Measurements from ENCODE around the gene MBD1.
"Not testable (repeated sequence)": the region's sequence is repeated elsewhere in the genome, so short reads cannot be mapped to it uniquely, and the experiment has no call there.

The MBD1 gene

DNA sequence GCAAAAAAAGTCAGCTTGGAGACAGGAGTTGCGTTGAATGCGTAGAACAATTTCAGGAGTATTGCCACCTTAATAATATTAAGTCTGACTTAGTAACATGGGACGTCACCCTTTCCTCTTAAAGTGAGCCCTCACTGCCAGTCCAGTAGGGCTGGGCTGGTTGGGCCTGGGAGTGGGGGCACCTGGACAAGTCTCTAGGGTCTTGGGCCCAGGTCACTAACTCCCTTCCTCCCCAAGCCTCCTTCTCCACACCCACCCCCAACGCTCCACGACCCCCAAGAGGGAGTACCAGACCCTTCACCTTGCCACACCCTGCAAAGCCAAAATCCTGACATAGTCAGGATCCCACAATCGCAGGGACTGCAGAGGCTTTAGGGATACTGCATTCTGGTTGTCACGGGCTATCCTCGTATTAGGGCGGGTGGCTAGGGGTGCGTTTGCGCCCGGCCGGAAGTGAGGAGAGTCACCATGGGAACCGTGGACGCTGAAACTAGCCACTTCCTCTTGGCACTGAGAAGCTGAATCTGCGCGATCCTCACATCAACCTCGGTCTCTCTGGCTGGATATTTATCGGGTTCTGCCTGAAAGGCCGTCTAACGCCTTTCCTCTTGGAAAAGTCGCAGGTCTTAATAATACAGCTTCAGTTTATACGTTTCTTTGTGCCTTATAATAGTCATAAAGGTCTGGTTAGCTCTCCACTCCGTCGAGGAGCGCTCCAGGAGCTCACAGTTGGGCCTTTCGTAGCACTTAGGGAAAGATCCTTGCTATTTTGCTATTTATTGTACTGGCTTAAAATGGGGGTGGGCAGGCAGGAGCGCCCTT lies 16.5 kb upstream of the MBD1 start:
- DNase-seq (ENCODE audit: low read depth in 1 of 2, low spot score in 1 of 2): peak in 1 of 2 donors; percentile 31

DNA sequence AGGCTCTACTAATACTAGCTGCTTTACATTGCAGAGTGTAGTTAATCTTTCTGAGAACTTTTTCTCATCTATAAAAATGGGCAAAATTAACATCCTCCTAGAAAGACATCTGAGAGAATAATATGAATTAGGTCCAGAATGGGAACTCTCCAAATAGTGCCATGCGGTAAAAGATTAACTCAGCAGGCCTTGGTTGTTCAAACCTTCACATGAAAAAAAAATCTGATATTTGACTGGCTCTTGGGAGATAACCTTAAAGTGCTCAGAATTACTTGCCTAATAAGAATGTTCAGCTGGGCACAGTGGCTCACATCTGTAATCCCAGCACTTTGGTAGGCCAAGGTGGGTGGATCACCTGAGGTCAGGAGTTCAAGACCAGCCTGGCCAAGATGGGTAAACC lies 11.7 kb upstream of the MBD1 start:
- no peak for DNase-seq (ENCODE audit: low read depth in 1 of 2, low spot score in 1 of 2)

DNA sequence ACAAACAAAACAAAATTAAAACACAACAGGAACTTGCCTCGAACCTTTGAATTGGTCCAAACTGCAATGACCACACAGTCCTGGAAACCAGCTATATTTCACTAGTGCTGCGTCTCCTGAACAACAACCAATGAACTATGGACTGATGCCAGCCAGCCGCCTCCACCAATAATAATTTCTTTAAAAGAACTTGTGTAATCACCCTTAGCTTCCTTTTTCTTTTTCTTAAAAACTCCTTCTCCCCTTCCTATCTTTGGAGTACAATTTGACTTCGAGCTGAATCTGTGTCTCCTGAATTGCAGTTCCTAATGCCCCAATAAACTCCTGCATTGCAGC lies 7.8 kb upstream of the MBD1 start:
- no peak for DNase-seq (ENCODE audit: low read depth in 1 of 2, low spot score in 1 of 2)

DNA sequence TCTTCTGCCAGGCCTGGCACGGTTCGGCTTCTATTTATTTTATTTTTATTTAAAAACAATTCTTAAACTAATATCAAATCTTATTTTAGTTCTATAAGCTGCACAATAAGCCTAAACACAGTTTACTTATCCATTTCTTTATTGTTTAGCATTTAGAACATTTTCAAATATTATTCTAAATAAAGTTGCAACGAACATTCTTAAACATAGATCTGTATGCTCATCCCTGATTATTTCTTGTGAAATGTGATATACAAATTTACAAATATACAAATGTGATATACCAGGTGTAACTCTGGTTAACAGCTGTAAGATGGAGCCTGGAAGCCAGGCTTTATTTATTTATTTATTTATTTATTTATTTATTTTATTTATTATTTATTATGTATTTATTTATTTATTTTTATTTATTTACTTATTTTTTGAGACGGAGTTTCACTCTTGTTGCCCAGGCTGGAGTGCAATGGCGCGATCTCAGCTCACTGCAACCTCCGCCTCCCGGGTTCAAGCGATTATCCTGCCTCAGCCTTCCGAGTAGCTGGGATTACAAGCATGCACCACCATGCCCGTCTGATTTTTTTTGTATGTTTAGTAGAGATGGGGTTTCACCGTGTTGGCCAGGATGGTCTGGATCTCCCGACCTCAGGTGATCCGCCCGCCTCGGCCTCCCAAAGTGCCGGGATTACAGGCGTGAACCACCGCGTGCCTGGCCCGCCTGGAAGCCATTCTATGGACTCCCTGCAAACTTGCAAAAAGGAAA lies 7.2 kb upstream of the MBD1 start:
- not testable (repeated sequence) for DNase-seq (ENCODE audit: low read depth in 1 of 2, low spot score in 1 of 2)

DNA sequence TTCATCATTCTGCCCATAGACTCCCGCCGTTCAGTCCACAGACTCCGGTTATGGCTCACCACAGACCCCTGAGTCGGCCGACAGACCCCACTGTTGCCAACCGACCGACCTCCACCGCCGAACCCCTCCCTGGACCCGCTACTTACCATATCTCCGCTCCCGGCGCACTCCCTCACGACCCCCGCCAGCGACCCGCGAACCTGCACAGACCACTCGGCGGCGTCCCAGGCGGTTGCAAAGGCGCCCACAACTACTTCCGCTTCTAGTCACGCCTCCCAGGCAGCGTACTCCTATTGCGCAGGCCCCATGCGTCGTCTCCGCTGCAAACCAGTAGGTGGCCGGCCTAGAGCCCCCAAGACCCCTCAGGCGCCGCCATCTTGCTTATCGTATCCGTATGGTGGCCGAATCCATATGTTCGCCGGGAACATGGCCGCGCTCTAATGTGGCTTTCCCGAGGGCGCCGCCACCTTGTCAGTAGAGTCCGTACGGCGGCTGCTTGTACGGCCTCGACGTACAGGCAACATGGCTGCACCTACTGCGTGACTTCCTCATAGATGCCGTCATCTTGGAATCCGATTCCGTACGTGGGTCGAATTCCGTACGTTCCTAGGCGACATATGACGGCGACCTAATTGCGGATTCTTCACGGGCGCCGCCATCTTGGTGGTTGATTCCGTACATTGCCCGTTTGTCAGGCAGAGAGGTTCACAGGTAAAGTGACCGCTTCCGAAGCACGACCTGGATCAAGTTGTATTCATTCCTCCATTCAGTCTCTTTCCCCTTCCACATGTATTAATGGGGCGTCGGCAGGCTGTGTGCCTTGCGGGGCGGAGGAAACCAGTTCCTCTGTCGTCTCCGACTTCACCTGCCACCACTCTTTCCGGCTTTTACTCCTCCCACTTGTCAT lies 6.4 kb upstream of the MBD1 start, which contains the start of gene CXXC1:
Gene CXXC1 (minus strand): TSS at position 252 of the 907 bp plus-strand sequence. CDS start 103 bp downstream, at position 149.
- peak; percentile 90 to 95 for DNase-seq (ENCODE audit: low read depth in 1 of 2, low spot score in 1 of 2)

DNA sequence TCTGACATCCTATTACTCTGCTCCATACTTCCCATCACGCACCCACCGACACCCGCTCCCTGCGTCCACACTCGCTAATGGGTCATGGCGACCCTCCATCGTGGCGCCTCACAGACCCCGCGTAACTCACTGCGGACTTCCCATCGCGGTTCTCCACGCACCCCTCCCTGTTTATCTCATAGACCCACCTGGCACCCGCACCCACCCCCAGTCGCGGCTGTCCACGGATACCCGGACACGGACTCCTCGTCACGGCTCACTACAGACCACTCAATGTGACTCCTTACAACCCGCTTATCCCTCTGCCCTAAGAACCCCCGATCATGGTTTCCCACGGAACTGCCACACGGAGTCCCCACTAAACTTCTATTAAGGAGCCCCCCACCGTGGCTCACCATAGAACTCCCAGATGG lies 5.7 kb upstream of the MBD1 start:
- no peak for DNase-seq (ENCODE audit: low read depth in 1 of 2, low spot score in 1 of 2)

DNA sequence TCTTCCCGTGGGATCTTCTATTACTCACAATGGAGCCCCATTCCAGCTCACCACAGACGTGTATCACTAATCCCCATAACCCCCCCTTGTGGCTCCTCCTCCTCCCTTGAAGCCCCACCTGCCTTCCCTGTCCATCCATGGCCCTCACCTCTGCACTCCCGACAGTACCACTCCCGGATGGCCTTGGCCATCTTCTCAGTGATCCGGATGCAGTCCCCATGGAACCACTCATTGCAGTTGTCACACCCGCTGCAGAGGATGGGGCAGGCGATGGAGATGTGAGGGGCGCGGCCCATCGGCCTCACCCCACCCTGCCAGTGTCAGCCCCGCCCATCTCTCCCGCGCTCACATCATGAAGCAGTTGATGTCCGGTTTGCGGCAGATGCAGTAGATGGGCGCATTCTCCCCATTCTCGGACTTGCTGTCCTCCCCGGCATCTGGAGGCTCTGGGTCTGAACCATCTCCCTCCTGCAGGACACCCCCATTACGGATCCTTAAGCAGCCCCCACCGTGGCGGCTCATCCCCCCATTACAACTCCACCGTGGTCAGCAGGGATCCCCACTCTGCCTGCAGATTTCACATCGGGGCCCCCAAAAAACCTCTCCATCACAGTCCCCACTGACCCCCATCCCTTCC lies 5.2 kb upstream of the MBD1 start:
- no peak for DNase-seq (ENCODE audit: low read depth in 1 of 2, low spot score in 1 of 2)

DNA sequence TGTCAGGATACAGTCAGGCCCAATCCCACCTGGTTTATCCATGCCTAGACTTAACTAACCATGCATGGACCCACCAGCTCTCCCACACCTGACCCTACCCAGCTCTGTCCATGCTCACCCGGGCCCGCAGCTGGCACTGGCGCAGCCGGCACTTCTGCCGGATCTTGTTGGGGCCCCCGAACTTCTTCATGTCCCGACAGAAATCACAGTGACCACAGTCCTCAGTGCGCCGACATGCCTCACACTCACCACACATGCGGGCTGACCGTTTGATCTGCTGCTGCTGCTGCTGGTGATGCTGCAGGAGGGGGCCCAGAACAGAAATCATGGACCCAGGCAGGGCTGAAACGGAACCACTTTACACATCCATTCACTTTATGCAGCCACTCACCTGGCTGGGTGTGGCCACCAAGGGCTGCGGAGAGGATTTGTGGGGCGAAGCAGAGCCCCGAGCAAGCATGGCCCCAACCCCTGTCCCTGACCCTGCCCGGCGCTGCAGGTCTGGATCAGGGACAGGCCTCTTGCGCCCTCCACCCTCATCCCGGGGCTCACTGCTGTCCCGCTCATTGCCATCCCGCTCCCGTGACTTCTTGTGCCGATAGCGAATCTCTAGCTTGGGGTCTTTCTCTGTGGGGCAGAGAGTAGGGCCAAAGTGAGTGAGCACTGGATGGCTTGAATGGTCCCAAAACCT lies 4.5 kb upstream of the MBD1 start:
- DNase-seq (ENCODE audit: low read depth in 1 of 2, low spot score in 1 of 2): no peak

DNA sequence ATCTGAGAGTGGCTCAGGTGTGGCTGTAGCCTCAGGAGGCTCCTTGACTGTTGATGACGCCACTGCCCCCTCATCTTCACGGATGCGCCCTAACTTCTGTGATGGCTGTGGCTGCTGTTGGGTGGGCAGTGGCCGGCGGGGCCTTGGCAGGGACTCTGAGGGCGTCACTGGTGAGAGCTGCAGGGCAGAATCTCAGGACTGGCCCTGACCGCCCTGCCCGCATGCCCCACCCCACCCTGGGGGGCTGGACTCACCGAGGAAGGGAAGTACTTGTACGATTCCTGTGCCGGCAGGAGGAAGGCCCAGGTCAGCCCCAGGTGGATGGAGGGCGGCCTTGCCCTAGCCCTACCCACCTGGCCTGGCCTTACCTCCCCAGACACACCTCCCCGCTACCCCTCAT lies 3.7 kb upstream of the MBD1 start:
- no peak for DNase-seq (ENCODE audit: low read depth in 1 of 2, low spot score in 1 of 2)

DNA sequence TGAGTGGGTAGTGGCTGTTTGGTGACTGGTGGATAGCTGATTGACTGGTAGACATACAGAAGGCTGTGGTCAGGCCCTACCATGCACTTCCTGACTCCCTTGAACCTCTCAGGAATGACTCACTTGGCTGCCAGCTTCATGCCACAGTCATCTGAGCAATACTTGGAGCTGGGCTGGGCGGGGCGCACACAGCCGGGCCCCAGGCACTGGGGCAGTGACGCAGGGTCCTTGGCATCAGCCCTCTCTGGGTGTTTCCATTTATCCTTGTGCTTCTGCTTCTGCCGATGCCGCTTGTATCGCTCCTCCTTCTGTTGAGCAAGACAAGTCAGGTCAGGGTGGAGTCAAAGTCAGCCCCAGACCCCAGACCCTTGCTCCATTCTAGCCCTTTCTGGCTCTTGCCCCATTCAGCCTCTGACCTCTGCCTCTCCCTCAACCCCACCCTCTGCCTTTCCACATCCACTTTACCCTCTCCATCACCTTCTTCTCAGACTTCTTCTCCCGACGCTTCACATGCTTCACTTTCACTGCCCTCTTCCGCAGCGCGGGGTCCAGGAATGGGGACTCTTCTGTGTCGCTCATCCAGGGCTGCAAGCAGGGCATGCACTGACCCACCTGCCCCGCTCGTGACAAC lies 3.0 kb upstream of the MBD1 start:
- no peak for DNase-seq (ENCODE audit: low read depth in 1 of 2, low spot score in 1 of 2)

DNA sequence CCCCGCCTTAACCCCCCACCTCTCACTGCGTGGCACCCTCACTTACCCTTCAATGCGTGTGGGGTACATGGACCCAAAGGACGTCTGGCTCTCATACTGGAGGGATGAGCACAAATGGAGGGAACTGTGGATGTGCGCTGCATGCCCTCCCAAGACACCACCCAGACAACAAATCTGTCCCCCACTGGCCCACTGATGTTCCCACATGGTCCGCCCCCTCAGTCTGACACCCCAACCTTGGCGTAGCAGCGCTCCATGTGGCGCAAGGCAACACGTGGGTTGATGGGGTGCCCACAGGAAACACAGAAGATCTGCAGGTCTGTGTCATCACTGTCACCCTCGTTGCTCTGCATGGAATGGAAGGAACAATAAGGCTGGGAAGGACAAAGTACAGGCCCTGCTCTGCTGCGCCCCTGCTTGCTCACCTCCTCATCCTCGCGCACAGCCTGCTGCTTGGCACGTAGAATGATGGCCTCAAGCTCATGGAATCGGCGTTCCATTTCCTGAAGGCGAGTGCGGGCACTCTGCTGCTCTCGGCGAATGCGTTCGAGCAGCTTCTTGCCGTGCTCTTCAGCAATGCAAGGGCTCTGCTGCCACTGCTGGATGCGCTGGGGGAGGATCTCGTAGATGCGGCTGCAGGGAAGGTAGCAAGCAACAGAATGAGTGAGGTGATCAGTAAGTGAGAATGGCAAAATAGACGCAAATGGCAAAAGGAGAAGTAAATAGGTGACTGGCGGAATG lies 2.3 kb upstream of the MBD1 start:
- DNase-seq (ENCODE audit: low read depth in 1 of 2, low spot score in 1 of 2): no peak

DNA sequence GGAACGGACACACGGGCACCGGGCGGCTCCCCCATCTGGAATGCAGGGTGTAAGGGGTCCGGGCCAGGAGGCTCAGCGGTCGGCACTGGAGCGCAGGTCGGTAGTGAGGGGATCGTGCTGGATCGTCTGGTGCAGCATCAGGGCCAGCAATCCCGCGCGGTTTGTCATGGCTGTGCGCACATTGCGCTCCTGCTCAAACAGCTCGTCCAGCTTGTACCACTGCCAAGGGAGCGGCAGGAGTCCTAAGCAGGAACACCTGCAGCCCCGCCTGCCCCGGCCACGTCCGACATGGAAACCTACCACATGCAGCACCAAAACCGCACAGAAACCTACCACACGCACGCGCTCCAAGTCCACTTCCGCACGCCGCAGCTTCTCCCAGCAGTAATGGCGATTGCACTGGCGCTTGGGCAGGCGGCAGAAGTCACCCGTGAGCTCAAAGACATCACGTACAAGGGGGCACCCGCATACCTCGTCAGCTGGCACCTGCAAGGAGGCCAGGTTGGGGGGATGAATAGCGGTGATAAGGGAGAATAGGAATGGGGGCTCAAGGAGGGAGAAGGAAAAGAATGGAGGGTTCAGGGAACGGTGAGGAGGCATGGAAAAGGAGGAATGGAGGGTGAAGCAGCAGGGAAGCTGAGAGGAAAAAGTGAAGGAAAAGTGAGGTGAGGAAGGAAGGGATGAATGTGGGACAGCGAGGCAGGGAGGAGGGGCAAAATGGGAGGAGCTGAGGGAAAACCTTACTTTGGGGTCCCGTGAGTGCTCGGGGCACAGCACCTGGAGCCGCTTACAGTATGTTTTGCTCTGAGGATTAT lies 1.4 kb upstream of the MBD1 start:
- no peak for DNase-seq (ENCODE audit: low read depth in 1 of 2, low spot score in 1 of 2)

DNA sequence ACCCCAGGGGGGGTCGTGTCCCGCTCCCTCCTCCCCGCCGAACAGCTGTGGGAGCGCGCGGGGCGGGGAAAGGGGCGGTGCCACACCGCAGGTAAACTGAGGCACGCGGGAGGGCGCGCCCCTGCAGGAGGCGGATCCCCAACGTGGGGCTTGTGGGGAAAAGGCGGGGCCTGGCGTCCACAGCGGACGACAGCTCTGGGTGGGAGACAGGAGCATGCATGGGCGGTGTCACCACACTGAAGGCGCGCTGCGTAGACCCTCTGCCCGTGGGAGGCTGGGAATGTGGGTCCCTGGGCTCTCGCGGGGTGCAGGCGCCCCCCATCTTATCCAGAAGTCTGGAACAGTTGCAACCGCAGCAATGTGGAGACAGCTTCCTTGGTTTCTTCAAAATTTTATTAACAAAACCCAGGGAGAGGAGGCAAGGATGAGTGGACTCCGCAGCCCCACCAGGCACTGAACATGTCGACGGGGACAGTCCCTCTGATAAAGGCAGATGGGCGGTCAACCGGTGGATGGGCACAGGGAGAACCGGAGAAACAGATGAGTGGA lies 723 bp upstream of the MBD1 start:
- no peak for DNase-seq (ENCODE audit: low read depth in 1 of 2, low spot score in 1 of 2)

DNA sequence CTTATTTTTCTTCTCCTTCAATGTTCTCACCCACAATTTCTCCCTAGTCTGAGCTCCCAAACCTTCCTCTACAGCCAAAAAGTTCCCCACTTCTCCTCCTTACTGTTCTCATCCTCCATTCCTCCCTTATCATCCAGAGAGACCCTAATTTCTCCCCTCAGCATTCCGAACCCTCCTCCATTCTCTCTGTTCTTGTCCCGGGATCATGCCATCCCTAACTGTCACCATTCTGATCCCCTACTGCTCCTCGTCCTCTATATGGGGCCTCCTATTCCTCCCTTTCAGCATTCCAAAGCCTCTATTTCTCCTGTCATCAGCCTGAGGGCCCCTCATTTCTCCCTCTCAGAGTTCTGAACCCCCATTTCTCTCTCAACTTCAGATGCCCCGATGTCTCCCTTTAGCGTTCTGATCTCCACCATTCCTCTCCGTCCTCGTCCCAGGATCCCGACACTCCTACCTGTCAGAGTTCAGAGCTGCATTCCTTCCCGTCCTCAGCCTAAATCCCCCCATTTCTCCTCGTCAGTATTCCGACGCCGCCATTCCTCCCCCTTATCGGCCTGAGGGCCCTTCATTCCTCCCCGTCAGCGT lies 522 bp downstream of the MBD1 start:
- DNase-seq (ENCODE audit: low read depth in 1 of 2, low spot score in 1 of 2): no peak

DNA sequence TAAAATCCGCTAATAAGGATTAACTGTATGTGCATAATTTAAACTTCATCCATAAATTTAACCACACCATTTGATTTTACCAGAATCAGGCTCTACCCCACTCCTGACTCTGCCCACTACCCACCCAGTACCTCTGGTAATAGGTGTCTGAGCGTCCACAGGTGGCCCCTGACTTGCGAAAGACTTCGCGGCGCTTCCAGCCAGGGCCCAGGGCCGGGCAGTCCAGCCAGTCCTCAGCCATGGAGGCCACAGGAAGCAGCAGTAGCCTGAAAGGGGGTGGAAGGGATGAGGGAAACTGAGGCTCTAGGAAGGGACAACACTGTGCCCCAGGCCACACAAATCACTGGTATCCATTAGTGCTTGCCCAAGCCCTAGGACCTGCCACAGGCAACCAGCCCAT lies 1.6 kb downstream of the MBD1 start:
- no peak for DNase-seq (ENCODE audit: low read depth in 1 of 2, low spot score in 1 of 2)

DNA sequence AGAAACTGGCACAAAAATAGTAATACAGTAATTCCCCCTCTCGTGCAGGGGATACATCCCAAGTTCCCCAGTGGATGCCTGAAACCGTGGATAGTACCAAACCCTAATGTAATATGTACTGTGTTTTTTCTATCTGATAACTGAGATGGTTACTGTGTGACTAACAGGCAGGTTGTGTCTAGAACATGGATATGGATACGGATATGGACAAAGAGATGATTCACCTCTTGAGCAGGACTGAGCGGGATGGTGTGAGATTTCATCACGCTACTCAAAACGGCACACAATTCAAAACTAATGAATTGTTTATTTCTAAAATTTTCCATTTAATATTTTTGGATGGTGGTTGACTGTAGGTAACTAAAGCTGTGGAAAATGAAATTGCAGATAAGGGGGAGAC lies 3.4 kb downstream of the MBD1 start:
- no peak for DNase-seq (ENCODE audit: low read depth in 1 of 2, low spot score in 1 of 2)

DNA sequence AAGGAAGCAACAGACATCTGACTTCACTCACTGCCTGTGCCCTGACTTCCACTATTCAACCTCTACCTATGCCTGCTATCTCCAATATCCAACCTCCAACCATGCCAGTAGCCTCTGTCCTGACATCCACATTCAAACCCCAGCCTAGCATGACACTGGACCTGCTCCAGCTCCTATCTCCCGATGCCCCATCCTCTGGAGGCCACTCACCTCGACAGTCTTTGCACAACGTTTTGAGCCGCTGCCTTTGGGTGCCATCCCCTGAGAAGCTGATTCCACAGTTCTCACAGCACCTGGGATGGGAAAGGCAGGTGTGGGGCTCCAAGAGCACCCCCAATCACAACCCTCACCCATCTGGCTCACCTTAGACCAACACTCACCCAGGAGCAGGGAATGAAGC lies 4.9 kb downstream of the MBD1 start:
- no peak for DNase-seq (ENCODE audit: low read depth in 1 of 2, low spot score in 1 of 2)

DNA sequence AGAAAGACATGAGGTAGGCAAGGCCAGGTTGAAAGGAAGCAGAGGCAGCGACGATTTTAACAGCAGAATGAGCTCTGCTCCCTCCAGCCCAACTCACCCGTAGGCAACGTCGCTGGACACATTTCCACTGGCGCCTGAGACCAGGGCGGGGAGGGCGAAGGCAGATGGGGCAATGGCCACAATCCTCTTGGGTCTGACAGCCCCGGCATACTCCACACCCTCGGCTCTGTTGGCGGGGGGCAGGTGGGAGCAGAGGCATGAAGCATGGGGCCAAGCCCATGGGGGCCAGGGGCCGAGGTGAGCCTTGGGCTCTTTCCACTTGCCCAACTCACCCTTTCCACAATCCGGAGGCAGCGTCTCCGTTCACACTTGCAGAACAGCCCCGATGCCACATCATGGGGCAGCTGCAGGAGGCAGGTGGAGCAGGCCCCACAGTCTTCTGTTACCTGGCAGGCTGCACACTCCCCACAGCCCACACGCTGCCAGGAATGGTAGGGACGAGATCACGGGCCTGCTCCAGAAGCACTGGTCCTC lies 5.8 kb downstream of the MBD1 start:
- DNase-seq (ENCODE audit: low read depth in 1 of 2, low spot score in 1 of 2): no peak

Data from stimulated activated CD4-positive, alpha-beta T cell treated with anti-CD3 and anti-CD28 coated beads, Interleukin-15, amount 100 ng/mL, for 1 hour (primary cell).